HepG2 (cell line): ENCODE measurements around the gene VDR.

Experiments
- ATF4 ChIP-seq, 2 experiments: fragments of 450-650 bp in 1 of 2; sonication (generic) in 1 of 2; formaldehyde crosslinking; IDR thresholded peaks; 2 replicates each; pipeline versions ENCODE4 v1.5.0 to v1.8.0; 2020 to 2022; ENCODE audit warnings: mild to moderate bottlenecking in 1 of 2, missing genetic modification reagents in 1 of 2
- BORCS8-MEF2B ChIP-seq: sonication (generic); formaldehyde crosslinking; IDR thresholded peaks from 2 replicates; pipeline ENCODE4 v1.8.0; 2022; ENCODE audit warnings: mild to moderate bottlenecking, missing genetic modification reagents
- E2F5 ChIP-seq: sonication (generic); formaldehyde crosslinking; conservative IDR thresholded peaks from 2 replicates; pipeline ENCODE4 v1.4.0; 2020; ENCODE audit warnings: missing genetic modification reagents
- HOMEZ ChIP-seq: IDR thresholded peaks from 2 replicates; pipeline ENCODE4 v1.6.1; 2016; ENCODE audit warnings: low read depth
- POLR2AphosphoS5 ChIP-seq: IDR thresholded peaks from 2 replicates; pipeline ENCODE4 v1.6.1; 2012; ENCODE audit warnings: low read depth, low read length
- PTBP1 ChIP-seq: fragments of 200-400 bp; formaldehyde crosslinking; IDR thresholded peaks from 2 replicates; pipeline ENCODE4 v1.6.1; 2018; ENCODE audit warnings: low read length, low read depth; ENCODE audit not compliant: poor library complexity, severe bottlenecking

- TF ChIP-seq PTBP1: no peak
- no peak for TF ChIP-seq E2F5
- no peak for TF ChIP-seq BORCS8-MEF2B
- no peak for TF ChIP-seq HOMEZ (CRISPR knock-in tag)
- no peak for TF ChIP-seq ATF4 (CRISPR knock-in tag; IDR thresholded peaks at IDR 0.05)
- TF ChIP-seq POLR2AphosphoS5: no peak
Measured at GRCh38 chr12:47870175-47870781, 34.5 kb downstream of the VDR start.
